Tibial nerve (tissue), 4 donors: ENCODE measurements around the gene TTC7B. TPM values are rescaled to one million over a fixed set of nuclear protein-coding genes. Genes with fewer than 3 reads are reported as not detected.

Source experiments
- DNase-seq, 2 donors: peaks; one replicate each; pipeline ENCODE4 v3.0.0-alpha.2; 2019; ENCODE audit warnings: low spot score in 2 of 2
- H3K27ac ChIP-seq, 4 donors: fragments of 200-600 bp; sonication (generic) in 3 of 4; one replicate each; pipeline ENCODE4 v1.5.1; 2017 to 2019; ENCODE audit warnings: mild to moderate bottlenecking in 1 of 4
- H3K27me3 ChIP-seq, 2 donors: fragments of 200-600 bp; sonication (generic) in 1 of 2; one replicate each; pipeline versions ENCODE4 v1.5.1 to v1.6.0; 2017 to 2019
- H3K36me3 ChIP-seq, 3 donors: fragments of 200-600 bp; sonication (generic); one replicate each; pipeline ENCODE4 v1.5.1; 2018 to 2019
- H3K4me1 ChIP-seq, 4 donors: fragments of 200-600 bp; sonication (generic) in 3 of 4; one replicate each; pipeline ENCODE4 v1.5.1; 2017 to 2019
- H3K4me3 ChIP-seq, 4 donors: fragments of 200-600 bp; sonication (generic) in 3 of 4; one replicate each; pipeline ENCODE4 v1.5.1; 2017 to 2019; ENCODE audit warnings: mild to moderate bottlenecking in 1 of 4, moderate library complexity in 1 of 4
- H3K9me3 ChIP-seq, 4 donors: fragments of 200-600 bp; sonication (generic) in 3 of 4; one replicate each; pipeline ENCODE4 v1.5.1; 2017 to 2019
- CTCF ChIP-seq, 5 experiments: fragments of 200-600 bp in 3 of 5; fragments of 450-650 bp in 2 of 5; sonication (generic) in 3 of 5; IDR thresholded peaks; one replicate each; pipeline ENCODE4 v1.5.1; 2016 to 2019; ENCODE audit warnings: antibody characterized with exemption in 5 of 5, mild to moderate bottlenecking in 3 of 5, moderate library complexity in 2 of 5
- EP300 ChIP-seq, 2 donors: sonication (generic); formaldehyde crosslinking; IDR thresholded peaks; one replicate each; pipeline ENCODE4 v1.6.1; 2017; ENCODE audit warnings: antibody characterized with exemption in 2 of 2, mild to moderate bottlenecking in 1 of 2
- POLR2A ChIP-seq, 2 donors: fragments of 450-650 bp; IDR thresholded peaks; one replicate each; pipeline ENCODE4 v1.6.1; 2017; ENCODE audit warnings: antibody characterized with exemption in 2 of 2, mild to moderate bottlenecking in 2 of 2, moderate library complexity in 2 of 2
- WGBS, 2 donors: methylation state at CpG; one replicate each; pipeline ENCODE4 v1.1.5; 2018; 5-methylcytosine and 5-hydroxymethylcytosine counted together
- total RNA-seq, 4 donors: library from RNA; depleted of rRNA; stranded (reverse); fragments of >200 nt; gene quantifications; one replicate each; pipeline ENCODE4 v1.1.0, GENCODE V29; 2016

The TTC7B gene
- total RNA-seq, 4 donors from 2014 or later, result 25.9 to 44.1 (median 34.4) TPM

- peaks cover 0 to 50% (median 0%) of the 10 kb centered on the region in 3 donors for H3K36me3 ChIP-seq
- H3K9me3 ChIP-seq, result no peaks in the 10 kb centered on the region
- H3K27ac ChIP-seq, result no peak overlapping the region
- DNase-seq, result no peak
- TF ChIP-seq POLR2A (IDR thresholded peaks at IDR 0.05) (no peak), CTCF (IDR thresholded peaks at IDR 0.05) (no peak)
- no peak overlapping the region for H3K4me3 ChIP-seq
- WGBS, 2 donors, result 95 to 96% methylated on average over 23 to 26 of the region's 26 CpGs
- H3K4me1 ChIP-seq, result no peaks in the 10 kb centered on the region
- no peaks in the 10 kb centered on the region for H3K27me3 ChIP-seq
Observed at GRCh38 chr14:90541076-90541634, 275.1 kb downstream of the TTC7B start.

DNA sequence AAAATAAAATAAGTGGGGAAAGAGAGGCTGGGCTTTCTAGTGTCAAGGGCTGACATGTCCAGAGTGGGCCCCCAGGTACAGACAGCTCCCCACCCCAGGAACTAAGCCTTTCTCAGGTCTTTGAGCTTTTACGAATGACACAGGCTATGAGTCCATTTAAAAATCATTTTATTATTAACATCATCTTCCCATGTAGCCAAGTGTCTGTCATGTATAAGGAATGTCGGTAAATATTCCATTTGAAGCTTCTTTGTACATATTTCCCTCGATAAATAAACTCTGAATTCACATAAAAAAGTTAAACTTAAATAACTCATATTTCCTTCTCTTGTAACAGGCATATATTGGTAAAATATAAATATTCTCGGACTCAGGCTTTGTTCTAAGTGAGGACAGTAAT lies 275.8 kb downstream of the TTC7B start:
- 88 to 92% methylated on average over 4 of the region's 4 CpGs for WGBS, 2 donors

DNA sequence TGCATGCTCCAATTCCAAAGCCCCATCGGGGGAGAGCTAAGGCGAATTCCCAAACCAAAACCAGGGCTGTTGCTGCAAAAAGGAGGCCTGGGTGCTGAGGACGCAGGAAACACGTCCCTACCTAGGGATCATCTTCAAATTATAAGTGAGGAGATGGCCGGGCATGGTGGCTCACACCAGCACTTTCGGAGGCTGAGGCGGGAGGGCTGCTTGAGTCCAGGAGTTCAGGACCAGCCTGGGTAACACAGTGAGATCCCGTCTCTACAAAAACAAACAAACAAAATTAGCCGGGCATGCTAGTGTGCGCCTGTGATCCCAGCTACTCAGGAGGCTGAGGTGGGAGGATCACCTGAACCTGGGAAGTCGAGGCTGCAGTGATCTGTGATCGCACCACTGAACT lies 276.2 kb downstream of the TTC7B start:
- no peak overlapping the region for H3K4me3 ChIP-seq
- H3K9me3 ChIP-seq, result no peaks in the 10 kb centered on the region
- no peaks in the 10 kb centered on the region for H3K27me3 ChIP-seq
- TF ChIP-seq EP300 (IDR thresholded peaks at IDR 0.05), result no peak
- no peak for DNase-seq
- H3K27ac ChIP-seq, result no peak overlapping the region
- H3K36me3 ChIP-seq, result peaks cover 0 to 52% (median 0%) of the 10 kb centered on the region in 3 donors
- H3K4me1 ChIP-seq, result no peaks in the 10 kb centered on the region
- whole genome bisulfite sequencing, 2 donors, result 87 to 92% methylated on average over 12 of the region's 12 CpGs

More for the DNA sequence above, 275.8 kb downstream of the TTC7B start:
- no peak for DNase-seq
- Histone ChIP-seq H3K4me1 (no peaks in the 10 kb centered on the region), H3K4me3 (no peak overlapping the region), H3K27me3 (no peaks in the 10 kb centered on the region), H3K36me3 (peaks cover 0 to 52% (median 0%) of the 10 kb centered on the region in 3 donors), H3K27ac (no peak overlapping the region), H3K9me3 (no peaks in the 10 kb centered on the region)
- no peak for TF ChIP-seq POLR2A (IDR thresholded peaks at IDR 0.05)
- no peak for TF ChIP-seq CTCF (IDR thresholded peaks at IDR 0.05)
- no peak for TF ChIP-seq EP300 (IDR thresholded peaks at IDR 0.05)

DNA sequence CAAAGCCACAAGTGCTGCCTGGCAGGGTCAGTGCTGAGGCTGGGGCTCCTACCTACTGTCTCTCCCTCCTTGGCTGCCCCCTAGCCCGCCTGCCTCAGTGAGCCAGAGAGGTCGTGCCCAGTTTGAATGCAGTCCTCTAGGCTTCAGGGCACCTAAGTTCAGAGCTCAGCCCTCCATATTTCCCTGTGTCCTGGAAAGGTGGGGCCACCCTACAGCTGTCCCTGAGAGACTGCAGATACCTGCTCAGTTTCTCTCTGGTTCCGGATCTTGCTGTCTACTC lies 276.8 kb downstream of the TTC7B start:
- TF ChIP-seq CTCF (IDR thresholded peaks at IDR 0.05) (no peak), POLR2A (IDR thresholded peaks at IDR 0.05) (no peak), EP300 (IDR thresholded peaks at IDR 0.05) (no peak)
- 87 to 92% methylated on average over 3 of the region's 3 CpGs for WGBS, 2 donors
- H3K27ac ChIP-seq, result no peak overlapping the region

DNA sequence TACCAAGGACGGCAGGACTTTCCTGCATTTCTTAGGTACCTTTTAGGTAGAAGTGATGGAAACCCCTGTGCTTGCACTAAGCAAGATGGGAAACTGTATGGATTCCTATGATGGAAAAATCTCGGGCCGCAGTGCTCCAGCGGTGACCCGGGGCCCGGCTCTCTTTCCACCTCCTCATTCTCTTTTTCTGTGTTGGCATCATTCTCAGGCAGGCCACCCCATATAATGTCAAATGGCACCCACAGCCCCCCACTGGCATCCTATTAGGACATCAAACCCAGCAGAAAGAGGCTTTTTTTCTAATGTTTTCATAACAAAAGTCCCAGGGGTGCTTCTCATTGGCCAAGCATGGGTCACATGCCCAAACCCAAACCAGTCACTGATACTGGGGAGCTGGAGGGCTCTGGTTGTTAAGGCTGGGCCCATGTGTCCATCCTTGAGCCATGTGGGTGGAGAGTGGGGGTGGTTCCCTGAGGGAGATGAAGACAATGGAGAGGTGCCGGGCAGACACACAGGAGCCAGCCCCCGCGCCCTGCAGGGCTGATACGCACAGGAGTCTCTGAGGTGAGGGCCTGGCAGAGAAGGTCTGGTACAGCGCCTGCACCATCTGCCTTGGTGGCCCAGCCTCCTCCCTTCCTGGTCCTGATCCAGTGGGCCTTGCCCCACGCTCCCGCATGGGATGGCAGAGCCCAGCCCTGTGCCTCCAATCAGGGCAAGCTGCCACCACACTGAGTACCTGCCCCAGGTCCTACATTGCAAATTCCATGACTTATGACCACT lies 277.3 kb downstream of the TTC7B start:
- DNase-seq, result no peak
- 89 to 94% methylated on average over 13 of the region's 13 CpGs for WGBS, 2 donors
- peaks cover 0 to 9% (median 3%) of the 10 kb centered on the region in 4 donors for H3K4me1 ChIP-seq
- H3K9me3 ChIP-seq, result no peaks in the 10 kb centered on the region
- H3K27ac ChIP-seq, result no peak overlapping the region
- TF ChIP-seq CTCF (IDR thresholded peaks at IDR 0.05), result no peak
- no peak for TF ChIP-seq EP300 (IDR thresholded peaks at IDR 0.05)
- no peak for TF ChIP-seq POLR2A (IDR thresholded peaks at IDR 0.05)
- no peak overlapping the region for H3K4me3 ChIP-seq
- peaks cover 0 to 45% (median 0%) of the 10 kb centered on the region in 3 donors for H3K36me3 ChIP-seq
- no peaks in the 10 kb centered on the region for H3K27me3 ChIP-seq

More for the DNA sequence above, 276.8 kb downstream of the TTC7B start:
- H3K36me3 ChIP-seq, result peaks cover 0 to 50% (median 0%) of the 10 kb centered on the region in 3 donors
- H3K27me3 ChIP-seq, result no peaks in the 10 kb centered on the region
- peaks cover 0 to 4% (median under 1%) of the 10 kb centered on the region in 4 donors for H3K4me1 ChIP-seq
- no peaks in the 10 kb centered on the region for H3K9me3 ChIP-seq
- no peak for DNase-seq
- no peak overlapping the region for H3K4me3 ChIP-seq
